Upper lobe of right lung (tissue), 1 donor: Measurements from ENCODE around the gene MAB21L2. TPM values are rescaled to one million over a fixed set of nuclear protein-coding genes. Genes with fewer than 3 reads are reported as not detected.

ENCODE experiments used
- ATAC-seq: fragments of 200-7000 bp; cut with Tn5 transposase; one replicate; pipeline ENCODE4 v1.9.1; 2020; ENCODE audit warnings: mild to moderate bottlenecking, moderate library complexity
- DNase-seq: peaks from one replicate; pipeline ENCODE4 v3.0.0-alpha.2; 2020
- H3K27ac ChIP-seq: fragments of 200-600 bp; one replicate; pipeline ENCODE4 v1.8.0; 2022
- H3K27me3 ChIP-seq: fragments of 200-600 bp; one replicate; pipeline ENCODE4 v1.8.0; 2022; ENCODE audit warnings: mild to moderate bottlenecking
- H3K36me3 ChIP-seq: fragments of 200-600 bp; one replicate; pipeline ENCODE4 v1.8.0; 2022
- H3K4me1 ChIP-seq: fragments of 200-600 bp; one replicate; pipeline ENCODE4 v1.8.0; 2022
- H3K4me3 ChIP-seq: fragments of 200-600 bp; one replicate; pipeline ENCODE4 v1.8.0; 2022; ENCODE audit warnings: mild to moderate bottlenecking
- H3K9me3 ChIP-seq: fragments of 200-600 bp; one replicate; pipeline ENCODE4 v1.8.0; 2022
- CTCF ChIP-seq: fragments of 200-600 bp; IDR thresholded peaks from one replicate; pipeline ENCODE4 v1.8.0; 2022; ENCODE audit warnings: antibody characterized with exemption
- intact Hi-C: fragments of 100-400 bp; cut with DNase I; formaldehyde crosslinking; loops from one replicate; pipeline ENCODE4 v1.11.0; 2022
- total RNA-seq: library from RNA; stranded (reverse); fragmentation: NEBNext Ultra II Directional; extraction: Animal tissue kit (Norgen Biotek cat#: 25700); gene quantifications from one replicate; pipeline ENCODE4 v1.2.1, GENCODE V29; 2021
- donor health status: DM: no; HTN: yes; CAD: no; lungs with severe emphysema.

The MAB21L2 gene
- total RNA-seq, 1 donor from 2014 or later = not detected

GRCh38 chr4:150625033-150625432, 43.1 kb downstream of the MAB21L2 start:
- Histone ChIP-seq H3K4me1 (no peaks in the 10 kb centered on the region), H3K27ac (no peak overlapping the region), H3K27me3 (no peaks in the 10 kb centered on the region), H3K9me3 (no peaks in the 10 kb centered on the region), H3K36me3 (no peaks in the 10 kb centered on the region), H3K4me3 (no peak overlapping the region)
- DNase-seq = no peak
- peak; percentile 45 for ATAC-seq
- intact Hi-C loops = no loop called here
- TF ChIP-seq CTCF = no peak

- H3K27ac ChIP-seq = no peak overlapping the region
- H3K36me3 ChIP-seq = no peaks in the 10 kb centered on the region
- intact Hi-C loops = no loop called here
- H3K9me3 ChIP-seq = peaks cover 3% of the 10 kb centered on the region
- H3K4me1 ChIP-seq = no peaks in the 10 kb centered on the region
- ATAC-seq = no peak
- no peak for TF ChIP-seq CTCF
- no peak overlapping the region for H3K4me3 ChIP-seq
- no peak for DNase-seq
- no peaks in the 10 kb centered on the region for H3K27me3 ChIP-seq
Observed at GRCh38 chr4:150628073-150628472, 46.1 kb downstream of the MAB21L2 start.

GRCh38 chr4:150632639-150633038, 50.7 kb downstream of the MAB21L2 start:
- Histone ChIP-seq H3K9me3 (peaks cover 4% of the 10 kb centered on the region), H3K36me3 (no peaks in the 10 kb centered on the region), H3K4me3 (no peak overlapping the region), H3K4me1 (no peaks in the 10 kb centered on the region), H3K27me3 (no peaks in the 10 kb centered on the region), H3K27ac (no peak overlapping the region)
- intact Hi-C loops = no loop called here
- DNase-seq (no peak), ATAC-seq (no peak)
- TF ChIP-seq CTCF = no peak
